Lung (tissue), 12 donors: Measurements from ENCODE around the gene TEX9. TPM values are rescaled to one million over a fixed set of nuclear protein-coding genes. Genes with fewer than 3 reads are reported as not detected.

ENCODE experiments used
- ATAC-seq: fragments of 200-7000 bp; cut with Tn5 transposase; one replicate; pipeline ENCODE4 v1.9.1; 2020; ENCODE audit warnings: moderate number of reproducible peaks; ENCODE audit not compliant: insufficient read depth, low FRiP score
- DNase-seq, 3 donors: peaks; one replicate each; pipeline ENCODE4 v3.0.0-alpha.2; 2013 to 2017
- H3K27ac ChIP-seq, 2 donors: one replicate each; pipeline ENCODE4 v1.5.1; 2013; ENCODE audit warnings: mild to moderate bottlenecking in 2 of 2, moderate library complexity in 2 of 2, control low read depth in 1 of 2, inconsistent platforms in 1 of 2, low read depth in 1 of 2, low read length in 1 of 2
- H3K27me3 ChIP-seq, 3 donors: one replicate each; pipeline ENCODE4 v1.5.1; 2013; ENCODE audit warnings: low read length in 2 of 3; ENCODE audit not compliant: control insufficient read depth in 3 of 3, insufficient read depth in 3 of 3
- H3K36me3 ChIP-seq, 4 donors: one replicate each; pipeline ENCODE4 v1.5.1; 2013; ENCODE audit warnings: low read length in 4 of 4, mild to moderate bottlenecking in 1 of 4, moderate library complexity in 1 of 4; ENCODE audit not compliant: control insufficient read depth in 4 of 4, insufficient read depth in 4 of 4
- H3K4me1 ChIP-seq, 5 donors: one replicate each; pipeline ENCODE4 v1.5.1; 2013; ENCODE audit warnings: low read length in 5 of 5, mild to moderate bottlenecking in 2 of 5, moderate library complexity in 1 of 5; ENCODE audit not compliant: control insufficient read depth in 5 of 5, insufficient read depth in 5 of 5
- H3K4me3 ChIP-seq: one replicate; pipeline ENCODE4 v1.5.1; 2013; ENCODE audit warnings: mild to moderate bottlenecking, control low read depth, moderate library complexity
- H3K9ac ChIP-seq, 2 donors: one replicate each; pipeline ENCODE4 v1.5.1; 2013; ENCODE audit warnings: low read length in 2 of 2, control low read depth in 1 of 2; ENCODE audit not compliant: insufficient read depth in 1 of 2
- H3K9me3 ChIP-seq, 4 donors: one replicate each; pipeline ENCODE4 v1.5.1; 2013; ENCODE audit warnings: low read length in 3 of 4, mild to moderate bottlenecking in 1 of 4, moderate library complexity in 1 of 4; ENCODE audit not compliant: control insufficient read depth in 4 of 4, insufficient read depth in 3 of 4
- WGBS, 2 donors: extraction: QIAGEN DNeasy Blood & Tissue Kit; methylation state at CpG; one replicate each; pipeline ENCODE4 v1.1.7; 2013; 5-methylcytosine and 5-hydroxymethylcytosine counted together
- polyA plus RNA-seq, 2 donors: library from polyadenylated mRNA; stranded (reverse); fragments of 200-250 nt; gene quantifications; one replicate each; pipeline ENCODE4 v1.2.1, GENCODE V29; 2013
- total RNA-seq, 2 donors: library from RNA; depleted of rRNA in 1 of 2; stranded (reverse); fragments of >200 nt in 1 of 2; gene quantifications; one replicate each; pipeline ENCODE4 v1.2.1, GENCODE V29; 2014 to 2021
- TF ChIP-seq, protein P1 (sequence below): IDR thresholded peaks from 2 replicates; pipeline ENCODE4 v1.5.1; 2012; ENCODE audit warnings: mild to moderate bottlenecking; ENCODE audit errors: control extremely low read depth, extremely low read depth
- donor health status: control.
- donor health status: control.
- donor health status: Bipolar disorder and iron deficiency.
- donor health status: healthy.
- donor health status: DM: yes; HTN: yes; CAD: no.

Gene TEX9
- total and polyA plus RNA-seq, 4 donors = 3.5 to 46.3 (median 11.0) TPM

DNA sequence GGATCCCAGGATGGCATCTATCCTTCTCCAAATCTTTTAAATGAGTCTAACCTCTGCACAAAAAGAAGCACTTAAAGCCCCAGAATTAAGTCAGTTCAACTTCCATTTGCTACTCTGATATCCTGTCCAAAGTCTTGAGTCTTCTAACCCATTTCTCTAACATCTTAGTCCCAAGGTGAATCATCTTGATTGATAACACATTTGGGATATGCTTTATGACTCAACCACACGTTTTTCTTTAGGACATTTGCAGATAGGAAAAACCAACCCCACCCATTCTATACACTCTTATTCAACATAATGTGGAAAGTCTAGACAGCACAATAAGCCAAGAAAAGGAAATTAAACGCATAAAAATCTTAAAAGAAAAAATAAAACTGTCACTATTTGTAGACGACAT is 18.8 kb upstream of the TEX9 start:
- Histone ChIP-seq H3K4me3 (no peak overlapping the region), H3K4me1 (no peaks in the 10 kb centered on the region), H3K9ac (no peak overlapping the region), H3K27me3 (no peaks in the 10 kb centered on the region), H3K36me3 (no peaks in the 10 kb centered on the region), H3K27ac (no peak overlapping the region), H3K9me3 (no peaks in the 10 kb centered on the region)
- ATAC-seq (no peak), DNase-seq (no peak)
- 76 to 87% methylated on average over 3 of the region's 3 CpGs for WGBS, 2 donors
- TF ChIP-seq, protein P1, sequence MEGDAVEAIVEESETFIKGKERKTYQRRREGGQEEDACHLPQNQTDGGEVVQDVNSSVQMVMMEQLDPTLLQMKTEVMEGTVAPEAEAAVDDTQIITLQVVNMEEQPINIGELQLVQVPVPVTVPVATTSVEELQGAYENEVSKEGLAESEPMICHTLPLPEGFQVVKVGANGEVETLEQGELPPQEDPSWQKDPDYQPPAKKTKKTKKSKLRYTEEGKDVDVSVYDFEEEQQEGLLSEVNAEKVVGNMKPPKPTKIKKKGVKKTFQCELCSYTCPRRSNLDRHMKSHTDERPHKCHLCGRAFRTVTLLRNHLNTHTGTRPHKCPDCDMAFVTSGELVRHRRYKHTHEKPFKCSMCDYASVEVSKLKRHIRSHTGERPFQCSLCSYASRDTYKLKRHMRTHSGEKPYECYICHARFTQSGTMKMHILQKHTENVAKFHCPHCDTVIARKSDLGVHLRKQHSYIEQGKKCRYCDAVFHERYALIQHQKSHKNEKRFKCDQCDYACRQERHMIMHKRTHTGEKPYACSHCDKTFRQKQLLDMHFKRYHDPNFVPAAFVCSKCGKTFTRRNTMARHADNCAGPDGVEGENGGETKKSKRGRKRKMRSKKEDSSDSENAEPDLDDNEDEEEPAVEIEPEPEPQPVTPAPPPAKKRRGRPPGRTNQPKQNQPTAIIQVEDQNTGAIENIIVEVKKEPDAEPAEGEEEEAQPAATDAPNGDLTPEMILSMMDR = no peak

DNA sequence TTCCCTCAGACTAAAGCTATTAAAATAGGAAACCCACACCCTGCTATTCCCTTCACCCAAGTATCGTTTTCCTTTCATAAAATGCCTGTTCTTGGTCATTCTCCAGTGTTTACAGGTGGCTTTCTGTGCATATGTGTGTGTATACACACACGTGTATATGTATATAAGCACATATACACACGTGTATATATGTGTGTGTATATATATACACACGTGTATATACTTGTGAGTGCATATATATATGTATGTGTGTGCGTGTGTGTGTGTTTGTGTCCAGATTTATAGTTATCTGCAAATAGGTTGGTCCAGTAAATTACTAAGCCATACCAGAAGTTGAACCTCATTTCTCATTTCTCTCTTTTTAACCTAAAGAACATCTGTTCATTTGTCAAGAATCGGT is 15.7 kb upstream of the TEX9 start:
- 85 to 94% methylated on average over 6 of the region's 6 CpGs for WGBS, 2 donors
- Histone ChIP-seq H3K9ac (no peak overlapping the region), H3K9me3 (no peaks in the 10 kb centered on the region), H3K27ac (no peak overlapping the region), H3K4me1 (no peaks in the 10 kb centered on the region), H3K4me3 (no peak overlapping the region), H3K27me3 (no peaks in the 10 kb centered on the region), H3K36me3 (no peaks in the 10 kb centered on the region)
- TF ChIP-seq, protein P1 = no peak
- ATAC-seq (no peak), DNase-seq (no peak)

DNA sequence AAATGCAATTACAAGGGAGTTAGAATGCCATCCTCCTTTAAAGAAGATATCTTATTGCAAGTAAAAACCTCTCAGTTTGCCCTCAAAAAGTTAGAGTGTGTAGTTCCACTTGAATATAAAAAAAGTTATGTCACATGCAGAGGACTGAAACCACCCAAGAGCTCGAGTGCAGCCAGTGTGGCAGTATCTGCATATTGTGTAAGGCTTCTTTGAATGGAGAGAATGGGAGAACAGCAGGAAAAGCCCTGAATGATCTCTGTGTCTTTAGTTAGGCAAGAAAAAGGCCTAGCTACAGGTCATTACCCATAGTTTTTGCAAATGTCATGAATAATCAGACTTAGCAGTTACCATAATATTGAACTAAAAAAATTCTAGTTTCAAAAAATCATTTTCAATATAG is 13.9 kb upstream of the TEX9 start:
- Histone ChIP-seq H3K27ac (no peak overlapping the region), H3K9me3 (no peaks in the 10 kb centered on the region), H3K4me1 (no peaks in the 10 kb centered on the region), H3K27me3 (no peaks in the 10 kb centered on the region), H3K36me3 (no peaks in the 10 kb centered on the region), H3K9ac (no peak overlapping the region), H3K4me3 (no peak overlapping the region)
- DNase-seq (no peak), ATAC-seq (no peak)
- TF ChIP-seq, protein P1 = no peak
- WGBS, 2 donors = 25 to 38% methylated on average over 1 of the region's 1 CpG

DNA sequence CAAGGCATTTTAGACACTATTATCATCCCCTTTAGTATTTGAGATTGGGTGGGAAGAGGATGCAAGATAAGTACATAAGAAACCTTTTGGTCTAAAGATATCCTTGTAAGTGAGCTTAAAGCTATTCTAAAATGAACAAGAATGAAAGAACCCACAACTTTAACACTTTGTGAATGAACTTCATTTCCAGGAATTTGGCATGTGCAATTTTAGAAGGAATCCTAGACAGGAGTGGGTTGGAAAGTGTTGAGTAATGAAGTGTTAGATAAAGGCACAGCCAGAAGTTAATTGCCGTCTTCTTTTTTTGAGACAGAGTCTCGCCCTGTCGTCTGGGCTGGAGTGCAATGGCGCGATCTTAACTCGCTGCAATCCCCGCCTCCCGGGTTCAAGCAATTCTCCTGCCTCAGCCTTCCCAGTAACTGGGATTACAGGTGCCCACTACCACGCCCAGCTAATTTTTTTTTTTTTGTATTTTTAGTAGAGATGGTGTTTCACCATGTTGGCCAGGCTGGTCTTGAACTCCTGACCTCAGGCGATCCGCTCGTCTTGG is 13.2 kb upstream of the TEX9 start:
- no peak for ATAC-seq
- 91 to 96% methylated on average over 12 of the region's 12 CpGs for WGBS, 2 donors

More for the DNA sequence above, 13.2 kb upstream of the TEX9 start:
- Histone ChIP-seq H3K4me3 (no peak overlapping the region), H3K27me3 (no peaks in the 10 kb centered on the region), H3K4me1 (no peaks in the 10 kb centered on the region), H3K9me3 (no peaks in the 10 kb centered on the region), H3K9ac (no peak overlapping the region), H3K27ac (no peak overlapping the region), H3K36me3 (no peaks in the 10 kb centered on the region)
- TF ChIP-seq, protein P1 = no peak
- DNase-seq = no peak
